ENCODE results near the gene RBAK.

DNA sequence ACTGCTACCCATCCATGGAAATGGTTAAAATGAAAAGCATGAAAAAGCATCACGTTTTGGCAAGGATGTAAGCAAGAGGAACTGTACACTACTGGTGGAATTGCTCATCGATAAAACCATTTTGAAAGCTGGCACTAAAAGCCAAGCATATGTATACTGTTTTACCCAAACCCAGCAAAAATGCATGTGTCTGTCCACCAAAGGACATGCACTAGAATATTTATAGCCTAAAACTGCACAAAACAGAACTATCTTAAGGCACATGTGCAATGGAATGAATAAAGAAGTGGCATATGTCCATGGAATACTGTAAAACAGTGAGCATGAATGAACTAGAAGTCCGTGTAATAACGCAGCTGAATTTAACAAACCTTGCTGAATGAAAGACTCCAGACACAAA lies 22.9 kb downstream of the RBAK start:
- TF ChIP-seq, protein P1, sequence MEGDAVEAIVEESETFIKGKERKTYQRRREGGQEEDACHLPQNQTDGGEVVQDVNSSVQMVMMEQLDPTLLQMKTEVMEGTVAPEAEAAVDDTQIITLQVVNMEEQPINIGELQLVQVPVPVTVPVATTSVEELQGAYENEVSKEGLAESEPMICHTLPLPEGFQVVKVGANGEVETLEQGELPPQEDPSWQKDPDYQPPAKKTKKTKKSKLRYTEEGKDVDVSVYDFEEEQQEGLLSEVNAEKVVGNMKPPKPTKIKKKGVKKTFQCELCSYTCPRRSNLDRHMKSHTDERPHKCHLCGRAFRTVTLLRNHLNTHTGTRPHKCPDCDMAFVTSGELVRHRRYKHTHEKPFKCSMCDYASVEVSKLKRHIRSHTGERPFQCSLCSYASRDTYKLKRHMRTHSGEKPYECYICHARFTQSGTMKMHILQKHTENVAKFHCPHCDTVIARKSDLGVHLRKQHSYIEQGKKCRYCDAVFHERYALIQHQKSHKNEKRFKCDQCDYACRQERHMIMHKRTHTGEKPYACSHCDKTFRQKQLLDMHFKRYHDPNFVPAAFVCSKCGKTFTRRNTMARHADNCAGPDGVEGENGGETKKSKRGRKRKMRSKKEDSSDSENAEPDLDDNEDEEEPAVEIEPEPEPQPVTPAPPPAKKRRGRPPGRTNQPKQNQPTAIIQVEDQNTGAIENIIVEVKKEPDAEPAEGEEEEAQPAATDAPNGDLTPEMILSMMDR (IDR thresholded peaks at IDR 0.05), result no peak
- no peak for TF ChIP-seq POLR2A (IDR thresholded peaks at IDR 0.05)
